ENCODE data around the gene MYEOV.

DNA sequence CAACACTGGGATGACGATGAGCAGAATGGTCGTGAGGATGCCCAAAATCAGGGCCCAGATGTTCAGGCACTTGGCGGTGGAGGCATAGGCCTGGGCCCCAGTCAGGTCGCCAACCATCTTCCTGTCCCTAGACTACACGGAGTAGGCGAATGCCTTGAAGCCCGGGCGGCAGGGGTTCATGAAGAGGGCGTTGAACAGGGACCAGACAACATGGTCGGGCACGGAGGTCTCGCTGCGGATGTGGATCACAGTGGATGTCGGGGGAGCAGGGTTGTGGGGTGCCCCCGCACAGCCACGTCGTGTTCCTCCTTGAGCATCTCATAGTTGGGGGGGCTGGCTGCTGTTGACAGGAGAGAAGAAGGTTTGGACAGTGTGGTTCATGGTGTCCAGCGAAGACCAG, 9.5 kb downstream of the MYEOV start:
- TF ChIP-seq CTCF (IDR thresholded peaks at IDR 0.05): no peak
- no peak for TF ChIP-seq POLR2A (IDR thresholded peaks at IDR 0.05)

All from lower leg skin (tissue), 3 donors.